HepG2 (cell line): ENCODE results near the gene PNP. TPM values are rescaled to one million over a fixed set of nuclear protein-coding genes. Genes with fewer than 3 reads are reported as not detected.

Source experiments
- ATF2 ChIP-seq: sonication (generic); formaldehyde crosslinking; IDR thresholded peaks from 2 replicates; pipeline ENCODE4 v1.4.0; 2020; ENCODE audit warnings: missing genetic modification reagents
- CAMTA2 ChIP-seq: sonication (generic); formaldehyde crosslinking; IDR thresholded peaks from 2 replicates; pipeline ENCODE4 v1.4.0; 2020; ENCODE audit warnings: mild to moderate bottlenecking, missing genetic modification reagents, borderline replicate concordance
- CHD4 ChIP-seq: fragments of 200-600 bp; sonication (generic); IDR thresholded peaks from 2 replicates; pipeline ENCODE4 v1.7.0; 2017; ENCODE audit warnings: mild to moderate bottlenecking, low read length, borderline replicate concordance
- DMAP1 ChIP-seq: IDR thresholded peaks from 2 replicates; pipeline ENCODE4 v1.6.1; 2016
- DPF2 ChIP-seq: sonication (generic); formaldehyde crosslinking; IDR thresholded peaks from 2 replicates; pipeline ENCODE4 v1.4.0; 2020; ENCODE audit warnings: mild to moderate bottlenecking, low read depth, missing genetic modification reagents, borderline replicate concordance
- KDM1A ChIP-seq: IDR thresholded peaks from 2 replicates; pipeline ENCODE4 v1.6.1; 2016; ENCODE audit warnings: missing compliant biosample characterization
- KDM3A ChIP-seq: IDR thresholded peaks from 2 replicates; pipeline ENCODE4 v1.6.1; 2018; ENCODE audit warnings: low read depth, missing compliant biosample characterization
- NFE2 ChIP-seq: sonication (generic); formaldehyde crosslinking; IDR thresholded peaks from 2 replicates; pipeline ENCODE4 v1.4.0; 2020; ENCODE audit warnings: missing genetic modification reagents
- POLR2G ChIP-seq: fragments of 200-400 bp; formaldehyde crosslinking; IDR thresholded peaks from 2 replicates; pipeline ENCODE4 v1.6.1; 2018; ENCODE audit warnings: mild to moderate bottlenecking, low read depth, low read length, moderate library complexity
- RBFOX2 ChIP-seq: fragments of 200-400 bp; formaldehyde crosslinking; IDR thresholded peaks from 2 replicates; pipeline ENCODE4 v1.6.1; 2017; ENCODE audit warnings: low read depth, mild to moderate bottlenecking, low read length
- SOX5 ChIP-seq: IDR thresholded peaks from 2 replicates; pipeline ENCODE4 v1.6.1; 2016; ENCODE audit warnings: borderline replicate concordance
- SSRP1 ChIP-seq: IDR thresholded peaks from 2 replicates; pipeline ENCODE4 v1.6.1; 2016; ENCODE audit warnings: control low read depth
- TCF7 ChIP-seq: sonication (generic); IDR thresholded peaks from 2 replicates; pipeline ENCODE4 v1.6.1; 2016; ENCODE audit warnings: antibody characterized with exemption, low read depth
- TRIM24 ChIP-seq: sonication (generic); formaldehyde crosslinking; IDR thresholded peaks from 2 replicates; pipeline ENCODE4 v1.8.0; 2022; ENCODE audit warnings: mild to moderate bottlenecking, missing genetic modification reagents
- YEATS2 ChIP-seq: sonication (generic); formaldehyde crosslinking; IDR thresholded peaks from 2 replicates; pipeline ENCODE4 v1.4.0; 2020; ENCODE audit warnings: missing genetic modification reagents, borderline replicate concordance
- ZBTB46 ChIP-seq: sonication (generic); formaldehyde crosslinking; IDR thresholded peaks from 2 replicates; pipeline ENCODE4 v1.4.0; 2020; ENCODE audit warnings: mild to moderate bottlenecking, missing genetic modification reagents, borderline replicate concordance
- ZNF296 ChIP-seq: sonication (generic); formaldehyde crosslinking; conservative IDR thresholded peaks from 2 replicates; pipeline ENCODE4 v1.5.0; 2020; ENCODE audit warnings: mild to moderate bottlenecking, missing genetic modification reagents
- ZNF510 ChIP-seq: sonication (generic); formaldehyde crosslinking; IDR thresholded peaks from 2 replicates; pipeline ENCODE4 v1.4.0; 2020; ENCODE audit warnings: low read depth, mild to moderate bottlenecking, missing genetic modification reagents
- ZNF737 ChIP-seq: sonication (generic); formaldehyde crosslinking; IDR thresholded peaks from 2 replicates; pipeline ENCODE4 v1.5.0; 2020; ENCODE audit warnings: missing genetic modification reagents, mild to moderate bottlenecking, borderline replicate concordance
- ZNF761 ChIP-seq: sonication (generic); formaldehyde crosslinking; conservative IDR thresholded peaks from 2 replicates; pipeline ENCODE4 v1.4.0; 2020; ENCODE audit warnings: mild to moderate bottlenecking, missing genetic modification reagents
- ZNF788 ChIP-seq: sonication (generic); formaldehyde crosslinking; IDR thresholded peaks from 2 replicates; pipeline ENCODE4 v1.5.0; 2020; ENCODE audit warnings: mild to moderate bottlenecking, missing genetic modification reagents, borderline replicate concordance
- polyA plus RNA-seq, 8 experiments: library from polyadenylated mRNA; depleted of rRNA in 3 of 8; stranded (reverse) in 7 of 8; unstranded in 1 of 8; fragments of >200 nt; fragmentation: Illumina TruSeq in 4 of 8; extraction: Trizol in 4 of 8; gene quantifications; 2 replicates each; pipeline versions ENCODE4 v1.2.1 to v1.2.3, GENCODE V29; 2011 to 2016; ENCODE audit warnings: low read depth in 4 of 8, missing spikeins in 1 of 8, mixed read lengths in 1 of 8; ENCODE audit not compliant: insufficient read depth in 1 of 8
- total RNA-seq, 5 experiments: library from RNA; depleted of rRNA; stranded (reverse); fragments of >200 nt; fragmentation: Illumina TruSeq; extraction: Trizol; gene quantifications; 2 replicates each; pipeline ENCODE4 v1.2.3, GENCODE V29; 2016; ENCODE audit warnings: low read depth in 1 of 5
- TF ChIP-seq, protein P1 (sequence below): IDR thresholded peaks from 2 replicates; pipeline ENCODE4 v1.6.1; 2016; ENCODE audit warnings: missing compliant biosample characterization, missing genetic modification reagents, borderline replicate concordance
- TF ChIP-seq, protein P2 (sequence below): sonication (generic); formaldehyde crosslinking; IDR thresholded peaks from 2 replicates; pipeline ENCODE4 v1.8.1; 2023; ENCODE audit warnings: missing genetic modification reagents, mild to moderate bottlenecking, borderline replicate concordance

PNP gene
- total and polyA plus RNA-seq, 2 of the 13 experiments (the other 11 are each of a cell fraction or from before 2014, with no cell fraction given) = 45.4 to 74.8 TPM

DNA sequence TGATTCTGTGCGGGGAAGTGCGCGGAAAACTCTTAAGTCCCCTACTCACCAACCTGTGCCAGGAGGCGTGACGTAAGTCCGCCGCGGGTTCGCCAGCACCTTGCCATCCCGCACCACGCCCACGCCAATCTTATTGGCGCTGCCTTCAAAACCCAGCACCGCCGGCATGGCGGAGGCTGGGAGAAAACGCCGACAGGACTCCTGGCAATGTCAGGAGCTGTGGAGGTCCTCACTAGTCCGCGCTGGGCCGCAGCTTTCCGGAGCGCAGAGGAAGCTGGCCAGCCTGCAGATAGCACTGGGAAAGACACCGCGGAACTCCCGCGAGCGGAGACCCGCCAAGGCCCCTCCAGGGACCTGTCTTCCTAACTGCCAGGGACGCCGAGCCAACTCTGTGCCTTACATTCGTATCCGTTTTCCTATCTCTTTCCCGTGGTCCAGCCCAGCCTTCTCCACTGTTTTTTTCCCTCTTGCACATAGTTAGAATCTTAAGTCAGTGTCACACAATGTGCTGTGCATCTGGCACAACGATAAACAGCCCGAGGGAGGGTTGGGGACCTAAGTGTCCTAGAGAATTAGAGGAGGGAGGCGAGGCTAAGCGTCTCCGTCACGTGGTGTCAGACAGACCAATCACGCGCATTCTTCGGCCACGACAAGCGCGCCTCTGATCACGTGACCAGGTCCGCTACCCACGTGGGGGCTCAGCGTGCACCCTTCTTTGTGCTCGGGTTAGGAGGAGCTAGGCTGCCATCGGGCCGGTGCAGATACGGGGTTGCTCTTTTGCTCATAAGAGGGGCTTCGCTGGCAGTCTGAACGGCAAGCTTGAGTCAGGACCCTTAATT, 14.5 kb upstream of the PNP start, which contains the start of the genes APEX1 and OSGEP (continued):
- TF ChIP-seq ZNF510 (CRISPR knock-in tag) (peak; percentile 79; the same call in 1 of the 2 replicates), SSRP1 (CRISPR knock-in tag) (no peak), ZNF788 (CRISPR knock-in tag) (peak; percentile 90; the same call in 1 of the 2 replicates), DMAP1 (CRISPR knock-in tag) (peak; percentile 100), TRIM24 (CRISPR knock-in tag) (no peak), ZNF296 (CRISPR knock-in tag) (no peak; the same call in 1 of the 2 replicates), KDM3A (CRISPR knock-in tag) (peak; percentile 75), CHD4 (0 out of 2 replicates have a peak, but pooled peaks have one; percentile 32), ZBTB46 (CRISPR knock-in tag) (no peak; the same call in 1 of the 2 replicates), ATF2 (CRISPR knock-in tag) (peak; percentile 52), NFE2 (CRISPR knock-in tag) (no peak), ZNF737 (CRISPR knock-in tag) (no peak), POLR2G (peak; percentile 95), DPF2 (CRISPR knock-in tag) (no peak), SOX5 (CRISPR knock-in tag) (0 out of 2 replicates have a peak, but pooled peaks have one; percentile 41), RBFOX2 (peak; percentile 87), KDM1A (no peak), TCF7 (no peak), CAMTA2 (CRISPR knock-in tag) (peak; percentile 19; the same call in 1 of the 2 replicates), YEATS2 (peak; percentile 98), ZNF761 (CRISPR knock-in tag) (peak; percentile 69; the same call in 1 of the 2 replicates)
- TF ChIP-seq, protein P1, sequence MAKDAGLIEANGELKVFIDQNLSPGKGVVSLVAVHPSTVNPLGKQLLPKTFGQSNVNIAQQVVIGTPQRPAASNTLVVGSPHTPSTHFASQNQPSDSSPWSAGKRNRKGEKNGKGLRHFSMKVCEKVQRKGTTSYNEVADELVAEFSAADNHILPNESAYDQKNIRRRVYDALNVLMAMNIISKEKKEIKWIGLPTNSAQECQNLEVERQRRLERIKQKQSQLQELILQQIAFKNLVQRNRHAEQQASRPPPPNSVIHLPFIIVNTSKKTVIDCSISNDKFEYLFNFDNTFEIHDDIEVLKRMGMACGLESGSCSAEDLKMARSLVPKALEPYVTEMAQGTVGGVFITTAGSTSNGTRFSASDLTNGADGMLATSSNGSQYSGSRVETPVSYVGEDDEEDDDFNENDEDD (CRISPR knock-in tag) = peak; percentile 92
- TF ChIP-seq, protein P2, sequence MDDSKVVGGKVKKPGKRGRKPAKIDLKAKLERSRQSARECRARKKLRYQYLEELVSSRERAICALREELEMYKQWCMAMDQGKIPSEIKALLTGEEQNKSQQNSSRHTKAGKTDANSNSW (CRISPR knock-in tag) = peak; percentile 81; the same call in 1 of the 2 replicates
